IPS-18c (cell line): Measurements from ENCODE around the gene CDKN1C.

Source experiments
- H3K4me3 ChIP-seq: 2 replicates; pipeline ENCODE4 v1.7.0; 2013; ENCODE audit warnings: low read depth, mild to moderate bottlenecking, low read length, moderate library complexity; ENCODE audit not compliant: insufficient read depth
- H3K9me3 ChIP-seq: one replicate; pipeline ENCODE4 v1.6.1; 2013; ENCODE audit warnings: mild to moderate bottlenecking, low read length, moderate library complexity; ENCODE audit not compliant: control insufficient read depth, insufficient read depth

CDKN1C gene

DNA sequence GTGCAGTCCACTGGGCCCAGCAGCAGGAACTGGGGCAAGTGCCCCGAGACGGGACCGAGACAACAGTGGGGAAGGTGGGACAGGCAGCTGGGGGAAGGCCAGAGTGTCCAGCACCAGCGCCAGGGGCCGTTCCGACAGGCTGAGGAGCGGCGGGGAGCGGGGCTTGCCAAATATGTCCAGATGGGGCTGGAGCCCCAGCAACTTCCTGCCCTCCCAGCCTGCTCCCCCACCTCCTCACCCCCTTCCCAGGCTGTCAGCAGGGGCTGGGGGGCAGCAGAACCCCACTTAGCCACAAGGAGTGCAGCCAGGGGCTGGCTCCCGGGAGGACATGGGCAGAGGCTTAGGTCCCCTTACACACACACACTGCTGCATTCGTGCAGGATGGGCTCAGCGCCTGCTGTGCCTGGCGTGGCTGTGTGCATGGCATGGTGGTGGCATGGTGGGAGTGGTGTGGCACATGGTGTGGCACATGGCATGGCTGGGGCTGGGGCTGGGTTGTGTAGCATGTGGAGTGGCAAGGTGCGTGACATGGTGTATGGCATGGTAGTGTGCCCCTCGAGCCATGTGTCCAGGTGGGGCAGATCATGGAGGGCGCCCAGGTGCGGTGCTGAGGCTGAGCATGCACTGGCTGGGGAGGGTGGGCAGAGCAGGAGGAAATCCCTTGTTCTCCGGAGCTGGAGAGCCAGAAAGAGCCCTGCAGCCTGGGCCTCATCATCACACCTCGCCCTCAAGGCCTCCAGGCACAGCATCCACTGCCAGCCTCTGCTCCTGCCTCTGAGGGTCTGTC, 51.7 kb downstream of the CDKN1C start:
- Histone ChIP-seq H3K4me3 (no peak overlapping the region), H3K9me3 (no peaks in the 10 kb centered on the region)
